Measurements from ENCODE around the gene TMEM179.

Gene TMEM179

DNA sequence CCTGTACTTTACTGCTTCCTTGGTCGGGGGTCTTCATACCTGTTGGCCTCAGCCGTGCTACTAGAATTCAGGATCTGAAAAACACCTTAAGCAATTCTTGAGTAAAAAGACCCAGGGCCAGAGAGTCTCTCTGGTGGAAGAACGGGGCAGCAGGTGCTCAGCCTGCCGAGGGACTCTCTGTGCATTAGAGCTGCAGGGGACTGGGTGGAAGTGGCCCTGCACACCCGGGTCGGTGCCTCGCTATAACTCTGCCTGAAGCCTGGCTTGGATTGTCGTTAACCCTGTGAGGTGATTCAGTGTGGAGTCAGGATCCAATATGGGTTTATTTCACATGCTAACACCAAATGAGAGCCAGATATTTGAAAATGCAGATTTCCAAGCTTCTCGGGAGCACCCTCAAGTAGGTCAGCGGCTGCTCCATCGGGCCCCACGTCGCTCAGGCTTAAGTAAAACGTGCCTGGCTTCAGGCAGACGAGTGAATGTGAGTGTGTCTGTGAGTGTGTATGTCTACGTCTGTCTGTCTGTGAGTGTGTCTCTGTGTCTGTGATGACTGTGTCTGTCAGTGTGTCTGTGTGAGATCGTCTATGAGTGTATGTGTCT lies 60.1 kb downstream of the TMEM179 start:
- no peak for DNase-seq (ENCODE audit: low read depth, low spot score)

DNA sequence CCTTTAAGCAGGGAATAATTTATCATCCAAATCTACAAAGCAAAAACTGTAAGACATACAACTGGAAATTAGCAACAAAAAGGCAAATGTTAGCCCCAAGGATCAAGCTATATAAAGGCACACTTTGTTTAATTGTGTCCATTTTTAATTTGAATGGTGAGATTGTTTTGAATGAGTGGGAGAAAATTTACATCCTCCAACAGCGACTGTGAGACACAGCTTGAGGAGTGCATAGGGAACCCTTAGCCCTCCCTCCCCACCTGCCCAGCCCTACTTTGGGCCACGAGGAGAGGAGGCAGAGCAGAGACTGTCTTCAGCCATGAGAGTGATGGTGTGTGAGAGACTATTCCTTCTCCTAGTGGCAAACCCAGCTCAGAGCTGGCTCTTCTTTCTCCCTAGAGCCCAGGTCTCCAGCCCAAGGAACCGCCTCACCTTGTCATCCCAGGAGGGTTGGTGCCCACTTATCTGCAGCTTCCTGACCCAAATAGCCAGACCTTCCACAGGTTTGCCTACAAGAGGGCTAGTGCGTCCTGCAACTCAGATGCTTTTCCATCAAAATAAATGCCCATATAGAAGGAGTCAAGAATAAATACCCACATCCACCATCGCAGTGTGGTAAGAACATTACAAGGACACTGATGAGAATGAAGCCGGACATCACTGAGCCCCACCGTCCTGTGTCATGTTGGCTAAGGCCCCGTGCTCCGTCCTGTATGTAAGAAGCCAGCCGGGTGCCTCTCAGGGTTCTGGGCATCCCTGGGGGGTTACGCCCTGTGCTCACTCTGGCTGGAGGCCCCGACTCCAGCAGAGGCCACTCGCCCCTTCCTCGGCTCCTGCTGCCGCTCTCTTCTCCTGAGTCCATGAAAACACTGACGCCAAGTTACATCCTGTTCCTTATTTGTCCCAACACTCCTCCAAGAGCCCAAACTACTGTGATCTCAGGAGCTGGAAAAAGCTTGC lies 61.4 kb downstream of the TMEM179 start:
- DNase-seq (ENCODE audit: low read depth, low spot score): no peak

DNA sequence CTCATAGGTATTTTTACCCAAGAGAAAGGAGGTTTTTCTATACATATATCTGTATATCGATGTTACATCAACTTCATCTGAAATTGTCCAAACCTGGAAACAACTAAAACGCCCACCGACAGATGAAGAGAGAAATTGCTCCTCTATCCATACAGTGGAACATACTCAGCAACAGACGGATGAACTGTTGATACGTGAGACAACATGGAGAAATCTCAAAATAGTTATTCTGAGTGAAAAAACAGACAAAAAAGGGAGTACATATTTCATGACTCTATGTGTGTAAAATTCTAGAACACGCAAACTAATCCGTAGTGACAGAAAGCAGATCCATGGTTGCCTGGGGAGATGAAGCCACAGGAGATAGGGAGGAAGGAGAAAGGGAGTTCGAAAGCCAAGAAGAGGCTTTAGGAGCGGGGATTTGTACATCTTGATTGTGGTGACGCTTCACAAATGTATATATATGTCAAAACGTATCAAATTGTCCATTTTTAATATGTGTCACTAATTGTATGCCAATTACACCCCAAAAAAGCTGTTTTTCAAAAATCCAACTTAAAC lies 62.6 kb downstream of the TMEM179 start:
- DNase-seq (ENCODE audit: low read depth, low spot score): no peak

All from activated naive CD8-positive, alpha-beta T cell treated with anti-CD3 and anti-CD28 coated beads, Interleukin-2, amount 50 U/mL, for 16 hours (primary cell).